Astrocyte (in vitro differentiated cells and primary cell): ENCODE results near the gene CTIF. TPM values are rescaled to one million over a fixed set of nuclear protein-coding genes. Genes with fewer than 3 reads are reported as not detected.
A peak's percentile ranks its signal among the peaks of the same experiment; 100 is the strongest.

Experiments
- DNase-seq: peaks from one replicate; pipeline ENCODE4 v3.0.0-alpha.2; 2010; ENCODE audit warnings: low read depth
- FAIRE-seq: peaks from 2 replicates; lab custom pipeline; 2011; peaks lifted over from hg19 to GRCh38; lab: Jason Lieb, UNC
- H2AFZ ChIP-seq: 2 replicates; pipeline ENCODE4 v1.6.0; 2012; ENCODE audit warnings: low read depth, low read length, inconsistent platforms
- H3K27ac ChIP-seq: 2 replicates; pipeline ENCODE4 v1.5.1; 2011; ENCODE audit warnings: low read depth, low read length, inconsistent platforms
- H3K27me3 ChIP-seq: 2 replicates; pipeline ENCODE4 v1.6.0; 2011; ENCODE audit warnings: low read length, inconsistent platforms; ENCODE audit not compliant: insufficient read depth
- H3K36me3 ChIP-seq: 2 replicates; pipeline ENCODE4 v1.5.1; 2011; ENCODE audit warnings: low read length, inconsistent platforms; ENCODE audit not compliant: insufficient read depth
- H3K4me1 ChIP-seq: 2 replicates; pipeline ENCODE4 v1.5.1; 2011; ENCODE audit warnings: low read length, inconsistent platforms; ENCODE audit not compliant: insufficient read depth
- H3K4me2 ChIP-seq: 2 replicates; pipeline ENCODE4 v1.6.0; 2012; ENCODE audit warnings: low read length, inconsistent platforms
- H3K4me3 ChIP-seq: 2 replicates; pipeline ENCODE4 v1.5.1; 2011; ENCODE audit warnings: low read depth, mild to moderate bottlenecking, low read length, inconsistent platforms; ENCODE audit not compliant: insufficient read depth
- H3K79me2 ChIP-seq: 2 replicates; pipeline ENCODE4 v1.6.0; 2012; ENCODE audit warnings: mild to moderate bottlenecking, low read length, inconsistent platforms; ENCODE audit not compliant: insufficient read depth
- H3K9ac ChIP-seq: 2 replicates; pipeline ENCODE4 v1.6.0; 2012; ENCODE audit warnings: mild to moderate bottlenecking, low read length, inconsistent platforms
- H3K9me3 ChIP-seq: 2 replicates; pipeline ENCODE4 v1.5.1; 2012; ENCODE audit warnings: low read depth, mild to moderate bottlenecking, low read length, inconsistent platforms; ENCODE audit not compliant: insufficient read depth
- H4K20me1 ChIP-seq: 2 replicates; pipeline ENCODE4 v1.6.0; 2012; ENCODE audit warnings: low read length, inconsistent platforms; ENCODE audit not compliant: insufficient read depth
- H3K27ac Mint-ChIP-seq: one replicate; pipeline ENCODE4 v1.8.0; 2021; ENCODE audit warnings: mild to moderate bottlenecking, mixed read lengths; ENCODE audit not compliant: unreplicated experiment
- H3K27me3 Mint-ChIP-seq: one replicate; pipeline ENCODE4 v1.8.0; 2021; ENCODE audit warnings: low read depth, mixed read lengths; ENCODE audit not compliant: unreplicated experiment
- H3K36me3 Mint-ChIP-seq: one replicate; pipeline ENCODE4 v1.8.0; 2021; ENCODE audit warnings: low read depth, mixed read lengths; ENCODE audit not compliant: unreplicated experiment
- H3K4me1 Mint-ChIP-seq: one replicate; pipeline ENCODE4 v1.8.0; 2021; ENCODE audit warnings: low read depth, mixed read lengths; ENCODE audit not compliant: unreplicated experiment
- H3K4me3 Mint-ChIP-seq: one replicate; pipeline ENCODE4 v1.8.0; 2021; ENCODE audit warnings: mild to moderate bottlenecking, moderate library complexity, mixed read lengths; ENCODE audit not compliant: unreplicated experiment
- H3K9me3 Mint-ChIP-seq: one replicate; pipeline ENCODE4 v1.8.0; 2021; ENCODE audit warnings: mild to moderate bottlenecking, mixed read lengths; ENCODE audit not compliant: unreplicated experiment
- CTCF ChIP-seq: IDR thresholded peaks from 2 replicates; pipeline ENCODE4 v1.5.1; 2011; ENCODE audit warnings: low read depth, mild to moderate bottlenecking, inconsistent platforms, low read length, moderate library complexity; ENCODE audit not compliant: insufficient read depth
- EZH2 ChIP-seq: IDR thresholded peaks from 2 replicates; pipeline ENCODE4 v1.6.1; 2012; ENCODE audit warnings: mild to moderate bottlenecking, low read length, inconsistent platforms; ENCODE audit not compliant: insufficient read depth
- total RNA-seq: library from RNA; stranded (reverse); gene quantifications from 2 replicates; pipeline ENCODE4 v1.2.1, GENCODE V29; 2021

Gene CTIF
- total RNA-seq, 1 donor from 2014 or later = 101 TPM

GRCh38 chr18:48848641-48849143 lies 309.9 kb downstream of the CTIF start:
- H2AFZ ChIP-seq = no peak overlapping the region
- FAIRE-seq = no peak
- H3K27me3 Mint-ChIP-seq = no peaks in the 10 kb centered on the region

GRCh38 chr18:48850822-48851598 lies 312.2 kb downstream of the CTIF start:
- peak overlapping the region; percentile 53 for H3K9ac ChIP-seq
- H3K9me3 ChIP-seq = no peaks in the 10 kb centered on the region
- Mint-ChIP-seq H3K4me3 (no peak overlapping the region), H3K27ac (peak overlapping the region; percentile 78), H3K9me3 (peaks cover 3% of the 10 kb centered on the region), H3K27me3 (no peaks in the 10 kb centered on the region), H3K36me3 (peaks cover 26% of the 10 kb centered on the region), H3K4me1 (peaks cover 59% of the 10 kb centered on the region)
- peaks cover 3% of the 10 kb centered on the region for H3K36me3 ChIP-seq
- H3K4me3 ChIP-seq = no peak overlapping the region
- peak overlapping the region; percentile 49 for H3K27ac ChIP-seq
- peaks cover 46% of the 10 kb centered on the region for H3K4me1 ChIP-seq
- no peak overlapping the region for H2AFZ ChIP-seq
- no peaks in the 10 kb centered on the region for H4K20me1 ChIP-seq
- H3K79me2 ChIP-seq = no peaks in the 10 kb centered on the region
- no peaks in the 10 kb centered on the region for H3K27me3 ChIP-seq
- TF ChIP-seq CTCF (no peak), EZH2 (no peak)
- peak overlapping the region; percentile 37 for H3K4me2 ChIP-seq
- FAIRE-seq (no peak), DNase-seq (peak; percentile 60)

More at GRCh38 chr18:48848641-48849143, 309.9 kb downstream of the CTIF start:
- DNase-seq = peak; percentile 52
- Mint-ChIP-seq H3K9me3 (peaks cover 2% of the 10 kb centered on the region), H3K27ac (peak overlapping the region; percentile 34), H3K36me3 (peaks cover 25% of the 10 kb centered on the region), H3K4me3 (no peak overlapping the region), H3K4me1 (peaks cover 62% of the 10 kb centered on the region)
- Histone ChIP-seq H3K79me2 (no peaks in the 10 kb centered on the region), H3K36me3 (no peaks in the 10 kb centered on the region), H3K27me3 (no peaks in the 10 kb centered on the region), H3K27ac (peak overlapping the region; percentile 37), H3K4me3 (no peak overlapping the region), H3K4me2 (peak overlapping the region; percentile 59), H4K20me1 (no peaks in the 10 kb centered on the region), H3K4me1 (peaks cover 50% of the 10 kb centered on the region), H3K9ac (peak overlapping the region; percentile 29), H3K9me3 (no peaks in the 10 kb centered on the region)
- no peak for TF ChIP-seq CTCF
- no peak for TF ChIP-seq EZH2

- H3K27ac Mint-ChIP-seq = peak overlapping the region; percentile 78
- Histone ChIP-seq H3K4me1 (peaks cover 46% of the 10 kb centered on the region), H3K4me2 (peak overlapping the region; percentile 37), H3K9me3 (no peaks in the 10 kb centered on the region), H3K79me2 (no peaks in the 10 kb centered on the region), H3K27ac (peak overlapping the region; percentile 49), H4K20me1 (no peaks in the 10 kb centered on the region), H3K27me3 (no peaks in the 10 kb centered on the region), H3K36me3 (peaks cover 3% of the 10 kb centered on the region), H2AFZ (no peak overlapping the region), H3K4me3 (no peak overlapping the region), H3K9ac (peak overlapping the region; percentile 53)
- FAIRE-seq = no peak
- no peak for DNase-seq
- H3K36me3 Mint-ChIP-seq = peaks cover 31% of the 10 kb centered on the region
- H3K4me3 Mint-ChIP-seq = no peak overlapping the region
- peaks cover 63% of the 10 kb centered on the region for H3K4me1 Mint-ChIP-seq
- TF ChIP-seq EZH2 = no peak
- TF ChIP-seq CTCF = no peak
- peaks cover 3% of the 10 kb centered on the region for H3K9me3 Mint-ChIP-seq
- H3K27me3 Mint-ChIP-seq = no peaks in the 10 kb centered on the region
Measured at GRCh38 chr18:48851599-48851960, 312.7 kb downstream of the CTIF start.
